ENCODE data around the gene SMAD4. TPM values are rescaled to one million over a fixed set of nuclear protein-coding genes. Genes with fewer than 3 reads are reported as not detected.
"Not testable (repeated sequence)": the region's sequence is repeated elsewhere in the genome, so short reads cannot be mapped to it uniquely, and the experiment has no call there.

SMAD4 gene
- total RNA-seq, 3 donors from 2014 or later = 96.2 to 155 (median 102) TPM

DNA sequence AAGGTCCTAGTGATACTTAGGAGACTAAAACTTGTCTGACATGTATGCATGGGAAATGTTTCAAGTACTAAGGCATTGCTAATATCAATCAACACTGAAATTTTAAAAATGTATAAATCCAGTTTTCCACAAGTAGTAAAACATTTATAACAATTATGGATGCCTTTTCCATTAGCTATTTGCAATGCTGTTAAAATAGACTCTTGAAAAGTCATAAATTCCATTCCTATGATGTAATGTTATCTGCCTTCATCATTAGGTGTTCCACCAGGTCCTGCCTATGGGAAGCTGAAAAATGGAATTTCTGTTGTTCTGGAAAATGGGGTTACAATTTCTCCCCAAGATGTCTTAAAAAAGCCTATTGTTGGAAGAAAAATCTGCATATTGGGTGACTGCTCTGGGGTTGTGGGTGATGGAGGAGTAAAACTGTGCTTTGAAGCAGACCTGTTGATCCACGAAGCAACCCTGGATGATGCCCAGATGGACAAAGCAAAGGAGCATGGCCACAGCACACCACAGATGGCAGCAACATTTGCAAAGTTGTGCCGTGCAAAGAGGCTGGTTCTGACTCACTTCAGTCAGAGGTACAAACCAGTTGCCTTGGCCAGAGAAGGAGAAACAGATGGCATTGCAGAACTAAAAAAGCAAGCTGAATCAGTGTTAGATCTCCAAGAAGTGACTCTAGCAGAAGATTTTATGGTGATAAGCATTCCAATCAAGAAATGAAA, 43.5 kb upstream of the SMAD4 start:
- Histone ChIP-seq H3K4me3 (no peak overlapping the region), H3K36me3 (no peaks in the 10 kb centered on the region), H3K9me3 (no peaks in the 10 kb centered on the region), H3K27ac (no peak overlapping the region), H3K4me1 (no peaks in the 10 kb centered on the region), H3K27me3 (no peaks in the 10 kb centered on the region)
- intact Hi-C loops (cut with DNase I; ENCODE audit: low total_unique reads) = no loop called here
- TF ChIP-seq, protein P1, sequence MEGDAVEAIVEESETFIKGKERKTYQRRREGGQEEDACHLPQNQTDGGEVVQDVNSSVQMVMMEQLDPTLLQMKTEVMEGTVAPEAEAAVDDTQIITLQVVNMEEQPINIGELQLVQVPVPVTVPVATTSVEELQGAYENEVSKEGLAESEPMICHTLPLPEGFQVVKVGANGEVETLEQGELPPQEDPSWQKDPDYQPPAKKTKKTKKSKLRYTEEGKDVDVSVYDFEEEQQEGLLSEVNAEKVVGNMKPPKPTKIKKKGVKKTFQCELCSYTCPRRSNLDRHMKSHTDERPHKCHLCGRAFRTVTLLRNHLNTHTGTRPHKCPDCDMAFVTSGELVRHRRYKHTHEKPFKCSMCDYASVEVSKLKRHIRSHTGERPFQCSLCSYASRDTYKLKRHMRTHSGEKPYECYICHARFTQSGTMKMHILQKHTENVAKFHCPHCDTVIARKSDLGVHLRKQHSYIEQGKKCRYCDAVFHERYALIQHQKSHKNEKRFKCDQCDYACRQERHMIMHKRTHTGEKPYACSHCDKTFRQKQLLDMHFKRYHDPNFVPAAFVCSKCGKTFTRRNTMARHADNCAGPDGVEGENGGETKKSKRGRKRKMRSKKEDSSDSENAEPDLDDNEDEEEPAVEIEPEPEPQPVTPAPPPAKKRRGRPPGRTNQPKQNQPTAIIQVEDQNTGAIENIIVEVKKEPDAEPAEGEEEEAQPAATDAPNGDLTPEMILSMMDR (IDR thresholded peaks at IDR 0.05) = no peak
- TF ChIP-seq POLR2AphosphoS5 (IDR thresholded peaks at IDR 0.05) = no peak
- no peak for TF ChIP-seq POLR2A (IDR thresholded peaks at IDR 0.05)
- no peak for DNase-seq (ENCODE audit: low spot score in 2 of 2)

DNA sequence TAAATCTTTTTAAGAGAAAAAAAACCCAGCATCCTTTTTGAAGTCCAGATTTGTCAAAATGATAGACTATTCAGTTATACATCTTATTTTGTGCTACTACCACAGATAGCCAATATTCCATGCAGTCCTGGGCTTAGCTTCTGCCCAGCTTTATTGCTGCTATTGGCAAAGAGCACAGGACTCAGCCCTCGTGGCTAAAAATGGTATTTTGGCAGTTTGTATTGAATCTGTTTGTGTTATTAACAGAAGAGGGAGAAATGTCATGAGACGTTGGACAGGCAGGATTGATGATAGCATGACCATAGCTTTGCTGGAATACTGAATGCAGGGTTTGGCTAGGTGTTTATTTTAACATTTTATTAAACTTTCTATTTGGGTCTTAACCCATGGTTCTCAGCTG, 42.8 kb upstream of the SMAD4 start:
- Histone ChIP-seq H3K4me3 (no peak overlapping the region), H3K36me3 (no peaks in the 10 kb centered on the region), H3K9me3 (no peaks in the 10 kb centered on the region), H3K27ac (no peak overlapping the region), H3K27me3 (no peaks in the 10 kb centered on the region), H3K4me1 (no peaks in the 10 kb centered on the region)
- intact Hi-C loops (cut with DNase I; ENCODE audit: low total_unique reads) = no loop called here
- DNase-seq (ENCODE audit: low spot score in 2 of 2) = no peak
- TF ChIP-seq POLR2A (IDR thresholded peaks at IDR 0.05) = no peak
- no peak for TF ChIP-seq POLR2AphosphoS5 (IDR thresholded peaks at IDR 0.05)
- TF ChIP-seq, protein P1 (IDR thresholded peaks at IDR 0.05) = no peak

DNA sequence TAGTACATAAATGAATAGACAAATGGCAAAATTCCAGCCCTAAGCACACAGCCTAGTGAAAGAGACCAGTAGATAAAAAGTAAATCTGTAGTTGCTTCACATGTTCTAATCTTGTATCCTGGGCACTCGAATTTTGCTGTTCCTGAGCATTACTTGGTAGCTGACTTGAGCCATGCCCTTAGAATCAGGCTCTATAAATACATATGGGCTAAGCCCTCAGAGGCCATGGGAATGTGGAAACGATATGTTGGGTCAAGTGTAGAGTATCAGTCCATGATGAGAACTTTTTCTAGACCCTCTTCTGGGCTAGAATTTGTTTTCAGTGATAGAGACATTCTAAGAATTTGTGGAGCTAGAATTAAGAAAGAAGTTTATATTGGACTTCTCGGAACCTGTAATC, 40.3 kb upstream of the SMAD4 start:
- intact Hi-C loops (cut with DNase I; ENCODE audit: low total_unique reads) = no loop called here
- no peak overlapping the region for H3K4me3 ChIP-seq

DNA sequence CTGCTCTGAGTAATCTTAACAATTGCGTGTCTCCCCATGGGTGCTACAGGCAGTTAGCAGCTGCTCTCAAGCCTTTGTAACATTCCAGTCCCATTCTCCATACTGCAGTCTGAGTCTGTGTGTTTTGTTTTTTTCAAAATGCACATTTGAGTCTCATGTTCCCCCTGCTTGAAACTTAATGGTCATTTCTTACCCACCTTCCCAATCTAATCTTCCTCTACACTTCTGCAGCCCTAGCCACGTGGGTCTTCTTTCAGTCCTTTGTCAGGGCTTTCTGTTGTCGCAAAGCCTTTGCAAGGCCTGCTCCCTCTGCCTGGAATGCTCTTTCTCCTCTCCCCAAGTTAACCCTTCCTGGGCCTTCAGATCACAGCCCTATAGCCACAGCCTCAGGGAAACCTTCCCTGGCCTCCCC, 37.7 kb upstream of the SMAD4 start:
- intact Hi-C loops (cut with DNase I; ENCODE audit: low total_unique reads) = no loop called here

More for the DNA sequence above, 40.3 kb upstream of the SMAD4 start:
- Histone ChIP-seq H3K36me3 (no peaks in the 10 kb centered on the region), H3K9me3 (no peaks in the 10 kb centered on the region), H3K27me3 (no peaks in the 10 kb centered on the region), H3K27ac (no peak overlapping the region), H3K4me1 (no peaks in the 10 kb centered on the region)
- no peak for DNase-seq (ENCODE audit: low spot score in 2 of 2)
- no peak for TF ChIP-seq POLR2AphosphoS5 (IDR thresholded peaks at IDR 0.05)
- TF ChIP-seq, protein P1 (IDR thresholded peaks at IDR 0.05) = no peak
- no peak for TF ChIP-seq POLR2A (IDR thresholded peaks at IDR 0.05)

DNA sequence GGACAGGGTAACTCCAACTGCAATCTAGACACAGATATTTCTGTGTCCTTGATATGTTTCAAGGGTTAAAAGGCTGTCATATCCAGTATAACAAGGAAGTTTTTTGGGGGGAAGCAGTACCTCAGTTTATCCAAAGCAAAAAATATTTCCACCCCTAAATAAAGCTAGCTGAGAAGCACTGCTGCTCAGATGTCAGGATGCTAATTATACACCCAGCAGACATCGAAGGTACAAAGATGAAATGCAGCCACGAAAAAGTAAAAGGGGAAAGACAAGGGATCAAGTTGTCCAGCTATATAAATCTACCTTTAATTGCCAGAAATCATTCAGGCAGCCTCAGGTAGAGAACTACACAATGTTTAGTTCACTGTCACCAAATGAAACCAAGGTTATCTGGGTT, 36.0 kb upstream of the SMAD4 start:
- Histone ChIP-seq H3K27ac (no peak overlapping the region), H3K36me3 (no peaks in the 10 kb centered on the region), H3K9me3 (no peaks in the 10 kb centered on the region), H3K4me3 (no peak overlapping the region), H3K27me3 (no peaks in the 10 kb centered on the region), H3K4me1 (no peaks in the 10 kb centered on the region)
- intact Hi-C loops (cut with DNase I; ENCODE audit: low total_unique reads) = no loop called here
- no peak for DNase-seq (ENCODE audit: low spot score in 2 of 2)
- no peak for TF ChIP-seq POLR2A (IDR thresholded peaks at IDR 0.05)
- no peak for TF ChIP-seq POLR2AphosphoS5 (IDR thresholded peaks at IDR 0.05)
- TF ChIP-seq, protein P1 (IDR thresholded peaks at IDR 0.05) = no peak

More for the DNA sequence above, 37.7 kb upstream of the SMAD4 start:
- Histone ChIP-seq H3K27ac (no peak overlapping the region), H3K36me3 (no peaks in the 10 kb centered on the region), H3K27me3 (no peaks in the 10 kb centered on the region), H3K4me3 (no peak overlapping the region), H3K9me3 (no peaks in the 10 kb centered on the region), H3K4me1 (no peaks in the 10 kb centered on the region)
- TF ChIP-seq POLR2A (IDR thresholded peaks at IDR 0.05) = no peak
- no peak for TF ChIP-seq POLR2AphosphoS5 (IDR thresholded peaks at IDR 0.05)
- TF ChIP-seq, protein P1 (IDR thresholded peaks at IDR 0.05) = no peak
- DNase-seq (ENCODE audit: low spot score in 2 of 2) = no peak

DNA sequence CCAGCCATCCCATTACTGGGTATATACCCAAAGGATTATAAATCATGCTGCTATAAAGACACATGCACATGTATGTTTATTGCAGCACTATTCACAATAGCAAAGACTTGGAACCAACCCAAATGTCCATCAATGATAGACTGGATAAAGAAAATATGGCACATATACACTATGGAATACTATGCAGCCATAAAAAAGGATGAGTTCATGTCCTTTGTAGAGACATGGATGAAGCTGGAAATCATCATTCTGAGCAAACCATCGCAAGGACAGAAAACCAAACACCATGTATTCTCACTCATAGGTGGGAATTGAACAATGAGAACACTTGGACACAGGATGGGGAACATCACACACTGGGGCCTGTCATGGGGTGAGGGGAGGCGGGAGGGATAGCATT, 26.8 kb upstream of the SMAD4 start:
- DNase-seq (ENCODE audit: low spot score in 2 of 2); H3K4me1 ChIP-seq; H3K27ac ChIP-seq; H3K4me3 ChIP-seq; H3K36me3 ChIP-seq; intact Hi-C loops (cut with DNase I; ENCODE audit: low total_unique reads); H3K27me3 ChIP-seq; H3K9me3 ChIP-seq: not testable (repeated sequence)
